Activated B cell treated with CpG ODN at 0.5 μM for 24 hours (primary cell): Measurements from ENCODE around the gene EDC4. TPM values are rescaled to one million over a fixed set of nuclear protein-coding genes. Genes with fewer than 3 reads are reported as not detected.

Experiments
- ATAC-seq: fragments of 200-7000 bp; cut with Tn5 transposase; one replicate; pipeline ENCODE4 v1.10.0; 2021; ENCODE audit warnings: low read depth, mild to moderate bottlenecking, moderate library complexity
- CTCF ChIA-PET: fragments of 350-600 bp; sonication (Branson Sonifier 250); formaldehyde crosslinking; loops from one replicate; lab custom pipeline; 2021; ENCODE audit warnings: antibody characterized with exemption; lab: Charles Lee
- POLR2A ChIA-PET: fragments of 350-600 bp; sonication (Branson Sonifier 250); formaldehyde crosslinking; loops from one replicate; lab custom pipeline; 2021; ENCODE audit warnings: antibody characterized with exemption; lab: Charles Lee
- DNase-seq: peaks from one replicate; pipeline ENCODE4 v3.0.0; 2022
- H3K27ac Mint-ChIP-seq: one replicate; pipeline ENCODE4 v1.8.0; 2020; ENCODE audit warnings: mixed read lengths
- H3K27me3 Mint-ChIP-seq: one replicate; pipeline ENCODE4 v1.8.0; 2021; ENCODE audit warnings: mixed read lengths
- H3K36me3 Mint-ChIP-seq: one replicate; pipeline ENCODE4 v1.8.0; 2021; ENCODE audit warnings: low read depth, mixed read lengths
- H3K4me1 Mint-ChIP-seq: one replicate; pipeline ENCODE4 v1.8.0; 2021; ENCODE audit warnings: mixed read lengths
- H3K4me3 Mint-ChIP-seq: one replicate; pipeline ENCODE4 v1.8.0; 2020; ENCODE audit warnings: mild to moderate bottlenecking, mixed read lengths
- H3K9me3 Mint-ChIP-seq: one replicate; pipeline ENCODE4 v1.8.0; 2020; ENCODE audit warnings: mixed read lengths
- CTCF ChIP-seq: fragments of 200-600 bp; IDR thresholded peaks from one replicate; pipeline ENCODE4 v1.8.0; 2022; ENCODE audit warnings: antibody characterized with exemption, mild to moderate bottlenecking
- intact Hi-C: fragments of 100-400 bp; cut with micrococcal nuclease; formaldehyde crosslinking; loops from one replicate; pipeline ENCODE4 v1.15.1; 2024
- total RNA-seq: library from RNA; stranded (reverse); gene quantifications from 2 replicates; pipeline ENCODE4 v1.2.3, GENCODE V29; 2022

EDC4 gene
- total RNA-seq, 1 donor from 2014 or later = 71.5 TPM

- intact Hi-C loops = no loop called here
- no peak overlapping the region for H3K27ac Mint-ChIP-seq
- CTCF ChIA-PET = interaction anchor here (2.3 kb wide), 1 partner anchor 258 kb away, joined by 9 read pairs; no protein-coding TSS in a partner anchor
- no peaks in the 10 kb centered on the region for H3K27me3 Mint-ChIP-seq
- DNase-seq (no peak), ATAC-seq (no peak)
- H3K36me3 Mint-ChIP-seq = peaks cover 62% of the 10 kb centered on the region
- no peak for TF ChIP-seq CTCF
- POLR2A ChIA-PET = no interaction called here
- H3K4me1 Mint-ChIP-seq = peaks cover 34% of the 10 kb centered on the region
- H3K4me3 Mint-ChIP-seq = no peak overlapping the region
- H3K9me3 Mint-ChIP-seq = no peaks in the 10 kb centered on the region
Measured at GRCh38 chr16:67930191-67930590, 57.3 kb downstream of the EDC4 start.

- ChIA-PET CTCF (no interaction called here), POLR2A (interaction anchor here (1.0 kb wide), 1 partner anchor 410 kb away, joined by 3 read pairs; no protein-coding TSS in a partner anchor)
- Mint-ChIP-seq H3K36me3 (peaks cover 68% of the 10 kb centered on the region), H3K4me3 (no peak overlapping the region), H3K9me3 (no peaks in the 10 kb centered on the region), H3K27ac (no peak overlapping the region), H3K4me1 (peaks cover 33% of the 10 kb centered on the region), H3K27me3 (no peaks in the 10 kb centered on the region)
- TF ChIP-seq CTCF = no peak
- DNase-seq = no peak
- intact Hi-C loops = no loop called here
- ATAC-seq = no peak
Measured at GRCh38 chr16:67930678-67931211, 57.9 kb downstream of the EDC4 start.

Other genes starting within 250 kb of the EDC4 start
- gene CARMIL2, start 227.9 kb upstream of the EDC4 start, total RNA-seq = 138 and 151 TPM in 2 replicates
- gene ACD, start 212.8 kb upstream of the EDC4 start, total RNA-seq = 38.2 and 41.4 TPM in 2 replicates
- 5.9 and 6.0 TPM in 2 replicates for gene PARD6A, start 212.1 kb upstream of the EDC4 start, total RNA-seq
- gene ENKD1, start 206.3 kb upstream of the EDC4 start, total RNA-seq = 8.9 and 9.5 TPM in 2 replicates
- 2.4 and 4.6 TPM in 2 replicates for gene C16orf86, start 206.2 kb upstream of the EDC4 start, total RNA-seq
- 9.7 and 12.6 TPM in 2 replicates for gene GFOD2, start 153.7 kb upstream of the EDC4 start, total RNA-seq
- gene RANBP10, start 66.5 kb upstream of the EDC4 start, total RNA-seq = 25.2 and 30.6 TPM in 2 replicates
- 1.2 and 1.9 TPM in 2 replicates for gene TSNAXIP1, start 66.2 kb upstream of the EDC4 start, total RNA-seq
- gene THAP11, start 30.7 kb upstream of the EDC4 start, total RNA-seq = 24.2 and 24.9 TPM in 2 replicates
- gene NUTF2, start 26.1 kb upstream of the EDC4 start, total RNA-seq = 99.0 and 99.7 TPM in 2 replicates
- 50.7 and 54.2 TPM in 2 replicates for gene CENPT, start 25.4 kb upstream of the EDC4 start, total RNA-seq
- gene NRN1L, start 11.8 kb downstream of the EDC4 start, total RNA-seq = 0.69 and 1.4 TPM in 2 replicates
- 19.2 and 22.0 TPM in 2 replicates for gene PSKH1, start 20.2 kb downstream of the EDC4 start, total RNA-seq
- 4.1 and 6.2 TPM in 2 replicates for gene CTRL, start 58.8 kb downstream of the EDC4 start, total RNA-seq
- 202 and 232 TPM in 2 replicates for gene PSMB10, start 63.8 kb downstream of the EDC4 start, total RNA-seq
- 15.8 and 17.0 TPM in 2 replicates for gene LCAT, start 71.1 kb downstream of the EDC4 start, total RNA-seq
- 24.6 and 37.9 TPM in 2 replicates for gene SLC12A4, start 95.6 kb downstream of the EDC4 start, total RNA-seq
- gene DPEP3, start 107.4 kb downstream of the EDC4 start, total RNA-seq = 0.29 and 0.38 TPM in 2 replicates
- gene DPEP2, start 126.4 kb downstream of the EDC4 start, total RNA-seq = 10.5 and 13.8 TPM in 2 replicates
- not detected in 2 replicates for gene DPEP2NB, start 142.9 kb downstream of the EDC4 start, total RNA-seq
- gene DDX28, start 150.2 kb downstream of the EDC4 start, total RNA-seq = 19.2 and 19.7 TPM in 2 replicates
- gene DUS2, start 150.2 kb downstream of the EDC4 start, total RNA-seq = 54.2 and 62.0 TPM in 2 replicates
- gene NFATC3, start 212.3 kb downstream of the EDC4 start, total RNA-seq = 64.8 and 72.0 TPM in 2 replicates